GM19043 (cell line): Measurements from ENCODE around the gene AMHR2.

Experiments
- ATAC-seq: cut with Tn5 transposase; IDR thresholded peaks from one replicate; pipeline ENCODE4 v1.9.1; 2021; ENCODE audit warnings: low read depth; ENCODE audit not compliant: unreplicated experiment

AMHR2 gene

DNA sequence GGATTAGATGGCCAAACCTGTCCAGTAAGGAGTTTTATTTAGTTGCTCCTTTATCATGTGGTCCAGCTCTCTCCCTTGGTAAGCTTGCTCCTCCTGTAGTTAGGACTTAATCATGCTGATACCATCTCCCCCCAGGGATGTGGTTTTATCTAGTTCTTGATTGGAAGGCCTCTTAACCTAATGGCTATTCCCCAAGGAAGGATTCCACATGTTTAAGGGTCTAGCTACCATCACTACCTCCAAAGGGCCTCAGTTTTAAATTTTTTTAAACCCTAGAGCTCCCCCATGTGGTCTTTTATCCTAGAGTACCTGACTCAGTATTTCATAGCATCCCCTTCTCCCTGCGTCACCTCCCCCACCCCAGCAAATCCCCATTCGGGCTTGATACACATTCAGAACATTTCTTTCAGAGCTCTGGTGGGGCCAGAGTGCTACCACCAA is 53.1 kb downstream of the AMHR2 start:
- ATAC-seq = no peak

DNA sequence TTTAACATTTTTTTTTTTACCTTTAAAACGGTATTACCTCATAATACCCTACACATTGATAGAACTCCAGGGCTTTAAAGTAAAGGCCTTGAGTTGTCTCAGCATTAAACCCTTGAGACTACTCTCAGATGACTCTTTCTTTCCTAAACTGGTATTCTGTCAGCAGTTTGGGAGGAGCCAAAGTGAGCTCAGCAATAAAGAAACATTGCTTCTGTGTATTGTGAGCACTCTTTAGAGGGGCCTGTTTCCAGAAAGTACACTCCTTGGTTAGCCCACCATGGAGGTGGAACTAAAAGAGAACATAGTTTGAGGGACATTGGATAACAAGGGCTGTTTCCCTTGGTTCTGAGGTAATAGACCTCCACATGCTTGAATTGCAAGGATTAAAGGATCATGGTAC is 55.2 kb downstream of the AMHR2 start:
- no peak for ATAC-seq

DNA sequence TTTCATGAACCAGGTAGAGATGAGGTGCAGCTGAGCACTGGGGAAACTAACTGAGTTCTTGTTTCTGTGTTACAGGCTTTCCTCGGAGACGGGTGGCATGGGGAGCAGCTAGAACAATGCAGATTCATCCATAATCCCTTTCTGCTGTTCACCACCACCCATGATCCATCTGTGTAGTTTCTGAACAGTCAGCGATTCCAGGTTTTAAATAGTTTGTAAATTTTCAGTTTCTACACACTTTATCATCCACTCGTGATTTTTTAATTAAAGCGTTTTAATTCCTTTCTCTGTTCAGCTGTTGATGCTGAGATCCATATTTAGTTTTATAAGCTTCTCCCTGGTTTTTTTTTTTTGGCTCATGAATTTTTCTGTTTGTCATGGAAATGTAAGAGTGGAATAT is 55.7 kb downstream of the AMHR2 start:
- no peak for ATAC-seq

DNA sequence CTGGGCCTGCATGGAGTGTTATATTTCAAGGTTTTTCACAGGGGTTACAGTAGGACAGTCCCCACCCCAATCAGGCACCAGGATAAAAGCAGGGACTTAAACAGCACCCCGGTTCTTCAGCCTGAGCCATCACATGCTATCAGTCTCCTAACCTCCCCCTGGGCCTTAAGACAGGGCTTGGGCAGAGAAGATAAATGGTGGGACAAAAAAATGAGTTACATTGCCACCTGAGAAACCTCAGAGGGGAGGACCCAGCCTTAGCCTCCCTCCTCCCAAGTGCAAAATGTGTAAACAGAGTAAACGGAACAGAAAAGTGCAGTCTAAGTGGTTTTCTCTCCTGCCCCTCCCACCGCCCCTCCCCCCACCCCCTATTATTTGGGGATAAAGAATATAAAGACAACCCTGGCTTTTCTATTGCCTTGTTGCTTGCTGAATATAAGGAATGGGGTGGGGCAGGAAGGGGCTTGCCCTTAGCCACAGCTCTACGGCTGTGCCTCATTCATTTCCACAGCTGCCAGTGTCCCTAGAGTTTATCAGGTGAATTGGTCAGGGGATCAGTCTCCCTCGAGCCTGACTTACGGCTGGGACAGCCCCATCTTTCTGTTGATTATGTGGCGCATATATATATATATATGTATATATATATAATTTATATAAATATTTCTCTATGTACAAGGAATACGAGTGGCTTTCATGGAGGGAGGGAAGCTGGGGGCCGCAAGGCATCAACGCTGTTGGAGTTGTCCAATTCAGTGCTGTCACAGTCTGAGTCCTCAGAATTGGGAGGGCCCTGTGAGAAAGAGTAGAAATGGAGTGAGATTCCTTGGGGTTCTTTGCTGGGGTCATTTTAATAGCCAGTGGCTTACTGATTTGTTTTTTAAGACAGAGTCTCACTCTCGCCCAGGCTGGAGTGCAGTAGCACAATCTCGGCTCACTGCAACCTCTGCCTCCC is 57.1 kb downstream of the AMHR2 start:
- no peak for ATAC-seq
